Measurements from ENCODE around the gene GRK4.
A peak's percentile ranks its signal among the peaks of the same experiment; 100 is the strongest.

The GRK4 gene

GRCh38 chr4:3071811-3072210 is 108.4 kb downstream of the GRK4 start:
- H3K27me3 ChIP-seq (ENCODE audit: control insufficient read depth, insufficient read depth, low read length): no peaks in the 10 kb centered on the region
- no peak overlapping the region for H3K27ac ChIP-seq (ENCODE audit: low read depth, low read length)
- peaks cover 7% of the 10 kb centered on the region for H3K4me1 ChIP-seq (ENCODE audit: control insufficient read depth, insufficient read depth, low read length)
- no peaks in the 10 kb centered on the region for H3K36me3 ChIP-seq (ENCODE audit: control insufficient read depth, insufficient read depth, low read length)
- H3K9ac ChIP-seq (ENCODE audit: low read length): no peak overlapping the region
- H3K4me3 ChIP-seq (ENCODE audit: low read length): no peak overlapping the region

GRCh38 chr4:3073158-3074077 is 110.0 kb downstream of the GRK4 start:
- H3K36me3 ChIP-seq (ENCODE audit: control insufficient read depth, insufficient read depth, low read length): no peaks in the 10 kb centered on the region
- H3K4me3 ChIP-seq (ENCODE audit: low read length): peak overlapping the region; percentile 78
- no peak overlapping the region for H3K27ac ChIP-seq (ENCODE audit: low read depth, low read length)
- H3K27me3 ChIP-seq (ENCODE audit: control insufficient read depth, insufficient read depth, low read length): no peaks in the 10 kb centered on the region
- H3K9ac ChIP-seq (ENCODE audit: low read length): peak overlapping the region; percentile 24
- peaks cover 7% of the 10 kb centered on the region for H3K4me1 ChIP-seq (ENCODE audit: control insufficient read depth, insufficient read depth, low read length)

- H3K27me3 ChIP-seq (ENCODE audit: control insufficient read depth, insufficient read depth, low read length): no peaks in the 10 kb centered on the region
- peak within 1 kb of the TSS; percentile 95 for H3K4me3 ChIP-seq (ENCODE audit: low read length)
- H3K9ac ChIP-seq (ENCODE audit: low read length): peak within 1 kb of the TSS; percentile 77
- H3K27ac ChIP-seq (ENCODE audit: low read depth, low read length): peak within 1 kb of the TSS; percentile 93
- H3K36me3 ChIP-seq (ENCODE audit: control insufficient read depth, insufficient read depth, low read length): no peaks in the 10 kb centered on the region
- peaks cover 7% of the 10 kb centered on the region for H3K4me1 ChIP-seq (ENCODE audit: control insufficient read depth, insufficient read depth, low read length)
Measured at GRCh38 chr4:3074078-3074845, 110.9 kb downstream of the GRK4 start, which contains the start of the genes HTT and HTT-AS. Gene HTT, plus strand, starts transcription at chr4:3074681. Its CDS starts 145 bp downstream, at chr4:3074826. Gene HTT-AS, minus strand, starts transcription at chr4:3074538.

DNA sequence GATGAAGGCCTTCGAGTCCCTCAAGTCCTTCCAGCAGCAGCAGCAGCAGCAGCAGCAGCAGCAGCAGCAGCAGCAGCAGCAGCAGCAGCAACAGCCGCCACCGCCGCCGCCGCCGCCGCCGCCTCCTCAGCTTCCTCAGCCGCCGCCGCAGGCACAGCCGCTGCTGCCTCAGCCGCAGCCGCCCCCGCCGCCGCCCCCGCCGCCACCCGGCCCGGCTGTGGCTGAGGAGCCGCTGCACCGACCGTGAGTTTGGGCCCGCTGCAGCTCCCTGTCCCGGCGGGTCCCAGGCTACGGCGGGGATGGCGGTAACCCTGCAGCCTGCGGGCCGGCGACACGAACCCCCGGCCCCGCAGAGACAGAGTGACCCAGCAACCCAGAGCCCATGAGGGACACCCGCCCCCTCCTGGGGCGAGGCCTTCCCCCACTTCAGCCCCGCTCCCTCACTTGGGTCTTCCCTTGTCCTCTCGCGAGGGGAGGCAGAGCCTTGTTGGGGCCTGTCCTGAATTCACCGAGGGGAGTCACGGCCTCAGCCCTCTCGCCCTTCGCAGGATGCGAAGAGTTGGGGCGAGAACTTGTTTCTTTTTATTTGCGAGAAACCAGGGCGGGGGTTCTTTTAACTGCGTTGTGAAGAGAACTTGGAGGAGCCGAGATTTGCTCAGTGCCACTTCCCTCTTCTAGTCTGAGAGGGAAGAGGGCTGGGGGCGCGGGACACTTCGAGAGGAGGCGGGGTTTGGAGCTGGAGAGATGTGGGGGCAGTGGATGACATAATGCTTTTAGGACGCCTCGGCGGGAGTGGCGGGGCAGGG is 111.7 kb downstream of the GRK4 start:
- Histone ChIP-seq H3K27me3 (ENCODE audit: control insufficient read depth, insufficient read depth, low read length) (no peaks in the 10 kb centered on the region), H3K4me1 (ENCODE audit: control insufficient read depth, insufficient read depth, low read length) (peaks cover 7% of the 10 kb centered on the region), H3K36me3 (ENCODE audit: control insufficient read depth, insufficient read depth, low read length) (no peaks in the 10 kb centered on the region), H3K27ac (ENCODE audit: low read depth, low read length) (peak overlapping the region; percentile 83), H3K4me3 (ENCODE audit: low read length) (peak overlapping the region; percentile 95), H3K9ac (ENCODE audit: low read length) (peak overlapping the region; percentile 68)

GRCh38 chr4:3075652-3075981 is 112.2 kb downstream of the GRK4 start:
- Histone ChIP-seq H3K4me1 (ENCODE audit: control insufficient read depth, insufficient read depth, low read length) (peaks cover 7% of the 10 kb centered on the region), H3K27ac (ENCODE audit: low read depth, low read length) (peak overlapping the region; percentile 83), H3K4me3 (ENCODE audit: low read length) (peak overlapping the region; percentile 52), H3K9ac (ENCODE audit: low read length) (peak overlapping the region; percentile 17), H3K27me3 (ENCODE audit: control insufficient read depth, insufficient read depth, low read length) (no peaks in the 10 kb centered on the region), H3K36me3 (ENCODE audit: control insufficient read depth, insufficient read depth, low read length) (no peaks in the 10 kb centered on the region)

- peaks cover 7% of the 10 kb centered on the region for H3K4me1 ChIP-seq (ENCODE audit: control insufficient read depth, insufficient read depth, low read length)
- H3K36me3 ChIP-seq (ENCODE audit: control insufficient read depth, insufficient read depth, low read length): no peaks in the 10 kb centered on the region
- H3K4me3 ChIP-seq (ENCODE audit: low read length): no peak overlapping the region
- H3K9ac ChIP-seq (ENCODE audit: low read length): no peak overlapping the region
- no peak overlapping the region for H3K27ac ChIP-seq (ENCODE audit: low read depth, low read length)
- H3K27me3 ChIP-seq (ENCODE audit: control insufficient read depth, insufficient read depth, low read length): no peaks in the 10 kb centered on the region
Measured at GRCh38 chr4:3077796-3078195, 114.4 kb downstream of the GRK4 start.

DNA sequence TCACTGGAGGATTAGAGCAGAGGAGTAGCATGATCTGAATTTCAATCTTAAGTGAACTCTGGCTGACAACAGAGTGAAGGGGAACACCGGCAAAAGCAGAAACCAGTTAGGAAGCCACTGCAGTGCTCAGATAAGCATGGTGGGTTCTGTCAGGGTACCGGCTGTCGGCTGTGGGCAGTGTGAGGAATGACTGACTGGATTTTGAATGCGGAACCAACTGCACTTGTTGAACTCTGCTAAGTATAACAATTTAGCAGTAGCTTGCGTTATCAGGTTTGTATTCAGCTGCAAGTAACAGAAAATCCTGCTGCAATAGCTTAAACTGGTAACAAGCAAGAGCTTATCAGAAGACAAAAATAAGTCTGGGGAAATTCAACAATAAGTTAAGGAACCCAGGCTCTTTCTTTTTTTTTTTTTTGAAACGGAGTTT is 116.3 kb downstream of the GRK4 start:
- H3K4me1 ChIP-seq (ENCODE audit: control insufficient read depth, insufficient read depth, low read length): peaks cover 7% of the 10 kb centered on the region
- no peak overlapping the region for H3K4me3 ChIP-seq (ENCODE audit: low read length)
- H3K27ac ChIP-seq (ENCODE audit: low read depth, low read length): no peak overlapping the region
- no peak overlapping the region for H3K9ac ChIP-seq (ENCODE audit: low read length)
- no peaks in the 10 kb centered on the region for H3K27me3 ChIP-seq (ENCODE audit: control insufficient read depth, insufficient read depth, low read length)
- no peaks in the 10 kb centered on the region for H3K36me3 ChIP-seq (ENCODE audit: control insufficient read depth, insufficient read depth, low read length)

DNA sequence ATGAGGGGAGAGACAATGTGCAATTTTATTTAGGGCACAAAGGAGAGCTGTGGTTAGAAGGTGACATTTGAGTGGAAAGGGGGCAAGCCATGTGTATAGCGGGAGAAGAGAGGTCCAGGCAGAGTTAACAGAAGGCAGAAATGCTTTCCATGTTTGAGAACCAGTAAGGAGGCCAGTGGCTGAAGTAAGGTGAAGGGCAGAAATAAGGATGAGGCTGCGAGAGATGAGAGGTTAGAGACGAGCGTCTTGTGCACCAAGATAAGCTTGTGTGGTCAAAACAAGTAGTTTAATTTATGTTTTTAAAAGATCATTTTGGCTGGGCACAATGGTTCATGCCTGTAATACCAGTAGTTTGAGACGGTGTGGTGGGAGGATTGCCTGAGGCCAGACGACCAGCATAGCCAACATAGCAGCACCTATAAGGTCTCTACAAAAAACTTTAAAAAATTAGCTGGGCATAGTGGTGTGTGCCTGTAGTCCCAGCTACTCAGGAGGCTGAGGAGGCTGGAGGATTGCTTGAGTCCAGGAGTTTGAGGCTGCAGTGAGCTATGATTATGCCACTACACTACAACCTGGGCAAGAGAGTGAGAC is 119.6 kb downstream of the GRK4 start:
- Histone ChIP-seq H3K27me3 (ENCODE audit: control insufficient read depth, insufficient read depth, low read length) (no peaks in the 10 kb centered on the region), H3K36me3 (ENCODE audit: control insufficient read depth, insufficient read depth, low read length) (no peaks in the 10 kb centered on the region), H3K27ac (ENCODE audit: low read depth, low read length) (no peak overlapping the region), H3K4me1 (ENCODE audit: control insufficient read depth, insufficient read depth, low read length) (no peaks in the 10 kb centered on the region), H3K9ac (ENCODE audit: low read length) (no peak overlapping the region), H3K4me3 (ENCODE audit: low read length) (no peak overlapping the region)

GRCh38 chr4:3083732-3084131 is 120.4 kb downstream of the GRK4 start:
- H3K9ac ChIP-seq (ENCODE audit: low read length): no peak overlapping the region
- H3K4me1 ChIP-seq (ENCODE audit: control insufficient read depth, insufficient read depth, low read length): no peaks in the 10 kb centered on the region
- no peak overlapping the region for H3K27ac ChIP-seq (ENCODE audit: low read depth, low read length)

GRCh38 chr4:3085948-3086670 is 122.7 kb downstream of the GRK4 start:
- H3K4me1 ChIP-seq (ENCODE audit: control insufficient read depth, insufficient read depth, low read length): no peaks in the 10 kb centered on the region
- no peaks in the 10 kb centered on the region for H3K36me3 ChIP-seq (ENCODE audit: control insufficient read depth, insufficient read depth, low read length)
- no peaks in the 10 kb centered on the region for H3K27me3 ChIP-seq (ENCODE audit: control insufficient read depth, insufficient read depth, low read length)
- H3K9ac ChIP-seq (ENCODE audit: low read length): no peak overlapping the region
- no peak overlapping the region for H3K27ac ChIP-seq (ENCODE audit: low read depth, low read length)
- no peak overlapping the region for H3K4me3 ChIP-seq (ENCODE audit: low read length)

More at GRCh38 chr4:3083732-3084131, 120.4 kb downstream of the GRK4 start:
- Histone ChIP-seq H3K27me3 (ENCODE audit: control insufficient read depth, insufficient read depth, low read length) (no peaks in the 10 kb centered on the region), H3K36me3 (ENCODE audit: control insufficient read depth, insufficient read depth, low read length) (no peaks in the 10 kb centered on the region), H3K4me3 (ENCODE audit: low read length) (no peak overlapping the region)

DNA sequence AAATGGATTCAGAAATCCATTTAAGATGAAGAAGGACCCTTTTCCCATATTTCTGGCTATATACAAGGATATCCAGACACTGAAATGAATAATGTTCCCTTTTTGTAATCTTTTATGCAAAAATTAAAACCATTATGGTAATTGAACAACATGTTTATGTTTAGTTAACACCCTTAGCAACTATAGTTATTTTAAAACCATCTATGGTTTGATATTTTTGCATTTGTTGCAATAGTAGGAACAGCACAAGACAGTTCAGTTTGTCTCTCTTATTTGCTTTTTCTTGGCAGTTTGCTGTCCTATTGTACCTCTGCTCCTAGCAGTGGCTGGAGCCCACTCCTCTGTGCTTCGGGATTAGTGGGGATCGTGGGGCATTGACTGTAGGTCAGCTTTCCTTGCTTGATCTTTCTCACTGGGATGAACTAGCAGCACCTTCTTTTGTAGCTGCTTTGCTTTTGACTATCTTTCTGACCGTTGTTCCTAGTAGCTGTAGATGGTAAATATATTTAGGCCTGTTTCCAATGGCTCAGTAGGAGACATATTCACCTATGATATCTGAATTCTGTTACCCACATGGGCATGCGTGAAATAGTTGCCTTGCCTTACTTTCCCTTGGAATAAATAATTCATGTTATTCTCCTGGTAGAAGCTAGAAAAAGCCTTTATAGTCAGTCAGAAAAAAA is 123.9 kb downstream of the GRK4 start:
- H3K9ac ChIP-seq (ENCODE audit: low read length): no peak overlapping the region
- H3K4me3 ChIP-seq (ENCODE audit: low read length): no peak overlapping the region
- H3K4me1 ChIP-seq (ENCODE audit: control insufficient read depth, insufficient read depth, low read length): no peaks in the 10 kb centered on the region
- no peak overlapping the region for H3K27ac ChIP-seq (ENCODE audit: low read depth, low read length)
- no peaks in the 10 kb centered on the region for H3K27me3 ChIP-seq (ENCODE audit: control insufficient read depth, insufficient read depth, low read length)
- no peaks in the 10 kb centered on the region for H3K36me3 ChIP-seq (ENCODE audit: control insufficient read depth, insufficient read depth, low read length)

All from rectal smooth muscle tissue (tissue), 1 donor.